ENCODE data around the gene NPAS3. TPM values are rescaled to one million over a fixed set of nuclear protein-coding genes. Genes with fewer than 3 reads are reported as not detected.
A peak's percentile ranks its signal among the peaks of the same experiment; 100 is the strongest.

NPAS3 gene
- polyA plus RNA-seq, 4 donors = 0.30 to 0.81 (median 0.62) TPM; not detected in 1

- DNase-seq = no peak
- Histone ChIP-seq H3K9me3 (ENCODE audit: control insufficient read depth in 2 of 2, insufficient read depth in 1 of 2, low read depth in 1 of 2, low read length in 1 of 2) (peaks cover 0 to 7% of the 10 kb centered on the region in 2 donors), H3K36me3 (ENCODE audit: control insufficient read depth in 3 of 3, insufficient read depth in 2 of 3, low read depth in 1 of 3, low read length in 3 of 3) (no peaks in the 10 kb centered on the region), H3K4me1 (ENCODE audit: control insufficient read depth in 3 of 3, insufficient read depth in 2 of 3, low read depth in 1 of 3, low read length in 2 of 3) (no peaks in the 10 kb centered on the region), H3K27ac (ENCODE audit: low read depth in 1 of 3, low read length in 2 of 3) (no peak overlapping the region), H3K4me3 (ENCODE audit: low read depth in 1 of 3, low read length in 3 of 3) (no peak overlapping the region), H3K27me3 (ENCODE audit: control insufficient read depth in 3 of 3, insufficient read depth in 3 of 3, low read length in 3 of 3) (no peaks in the 10 kb centered on the region)
- no peak for FAIRE-seq
- WGBS, 3 donors = 28 to 56% (median 42%) methylated on average over 4 of the region's 4 CpGs
These were observed 803.5 kb downstream of the NPAS3 start for GRCh38 chr14:33742166-33742565.

GRCh38 chr14:33745163-33745562 is 806.5 kb downstream of the NPAS3 start:
- Histone ChIP-seq H3K4me1 (ENCODE audit: control insufficient read depth in 3 of 3, insufficient read depth in 2 of 3, low read depth in 1 of 3, low read length in 2 of 3) (no peaks in the 10 kb centered on the region), H3K27ac (ENCODE audit: low read depth in 1 of 3, low read length in 2 of 3) (no peak overlapping the region), H3K9me3 (ENCODE audit: control insufficient read depth in 2 of 2, insufficient read depth in 1 of 2, low read depth in 1 of 2, low read length in 1 of 2) (peaks cover 0 to 7% of the 10 kb centered on the region in 2 donors), H3K4me3 (ENCODE audit: low read depth in 1 of 3, low read length in 3 of 3) (no peak overlapping the region), H3K27me3 (ENCODE audit: control insufficient read depth in 3 of 3, insufficient read depth in 3 of 3, low read length in 3 of 3) (no peaks in the 10 kb centered on the region), H3K36me3 (ENCODE audit: control insufficient read depth in 3 of 3, insufficient read depth in 2 of 3, low read depth in 1 of 3, low read length in 3 of 3) (no peaks in the 10 kb centered on the region)
- FAIRE-seq (no peak), DNase-seq (peak; percentile 6 to 17)
- 40 to 66% (median 52%) methylated on average over 6 of the region's 6 CpGs for WGBS, 3 donors

GRCh38 chr14:33747749-33748148 is 809.1 kb downstream of the NPAS3 start:
- no peaks in the 10 kb centered on the region for H3K4me1 ChIP-seq (ENCODE audit: control insufficient read depth in 3 of 3, insufficient read depth in 2 of 3, low read depth in 1 of 3, low read length in 2 of 3)
- WGBS, 3 donors = 48 to 78% (median 65%) methylated on average over 1 of the region's 1 CpG
- no peak overlapping the region for H3K27ac ChIP-seq (ENCODE audit: low read depth in 1 of 3, low read length in 2 of 3)
- no peak overlapping the region for H3K4me3 ChIP-seq (ENCODE audit: low read depth in 1 of 3, low read length in 3 of 3)
- DNase-seq (no peak), FAIRE-seq (no peak)
- H3K27me3 ChIP-seq (ENCODE audit: control insufficient read depth in 3 of 3, insufficient read depth in 3 of 3, low read length in 3 of 3) = no peaks in the 10 kb centered on the region
- peaks cover 0 to 7% of the 10 kb centered on the region in 2 donors for H3K9me3 ChIP-seq (ENCODE audit: control insufficient read depth in 2 of 2, insufficient read depth in 1 of 2, low read depth in 1 of 2, low read length in 1 of 2)
- no peaks in the 10 kb centered on the region for H3K36me3 ChIP-seq (ENCODE audit: control insufficient read depth in 3 of 3, insufficient read depth in 2 of 3, low read depth in 1 of 3, low read length in 3 of 3)

GRCh38 chr14:33754261-33754660 is 815.6 kb downstream of the NPAS3 start:
- Histone ChIP-seq H3K4me3 (ENCODE audit: low read depth in 1 of 3, low read length in 3 of 3) (no peak overlapping the region), H3K9me3 (ENCODE audit: control insufficient read depth in 2 of 2, insufficient read depth in 1 of 2, low read depth in 1 of 2, low read length in 1 of 2) (no peaks in the 10 kb centered on the region), H3K36me3 (ENCODE audit: control insufficient read depth in 3 of 3, insufficient read depth in 2 of 3, low read depth in 1 of 3, low read length in 3 of 3) (no peaks in the 10 kb centered on the region), H3K27me3 (ENCODE audit: control insufficient read depth in 3 of 3, insufficient read depth in 3 of 3, low read length in 3 of 3) (no peaks in the 10 kb centered on the region), H3K4me1 (ENCODE audit: control insufficient read depth in 3 of 3, insufficient read depth in 2 of 3, low read depth in 1 of 3, low read length in 2 of 3) (no peaks in the 10 kb centered on the region), H3K27ac (ENCODE audit: low read depth in 1 of 3, low read length in 2 of 3) (no peak overlapping the region)
- WGBS, 3 donors = 80 to 85% (median 82%) methylated on average over 4 of the region's 4 CpGs
- no peak for DNase-seq
- no peak for FAIRE-seq

GRCh38 chr14:33755358-33755757 is 816.7 kb downstream of the NPAS3 start:
- H3K36me3 ChIP-seq (ENCODE audit: control insufficient read depth in 3 of 3, insufficient read depth in 2 of 3, low read depth in 1 of 3, low read length in 3 of 3) = no peaks in the 10 kb centered on the region
- H3K9me3 ChIP-seq (ENCODE audit: control insufficient read depth in 2 of 2, insufficient read depth in 1 of 2, low read depth in 1 of 2, low read length in 1 of 2) = no peaks in the 10 kb centered on the region
- no peaks in the 10 kb centered on the region for H3K27me3 ChIP-seq (ENCODE audit: control insufficient read depth in 3 of 3, insufficient read depth in 3 of 3, low read length in 3 of 3)
- H3K4me3 ChIP-seq (ENCODE audit: low read depth in 1 of 3, low read length in 3 of 3) = no peak overlapping the region
- no peaks in the 10 kb centered on the region for H3K4me1 ChIP-seq (ENCODE audit: control insufficient read depth in 3 of 3, insufficient read depth in 2 of 3, low read depth in 1 of 3, low read length in 2 of 3)
- FAIRE-seq (no peak), DNase-seq (no peak)
- 77 to 87% (median 85%) methylated on average over 5 of the region's 5 CpGs for WGBS, 3 donors
- H3K27ac ChIP-seq (ENCODE audit: low read depth in 1 of 3, low read length in 2 of 3) = no peak overlapping the region

- Histone ChIP-seq H3K27me3 (ENCODE audit: control insufficient read depth in 3 of 3, insufficient read depth in 3 of 3, low read length in 3 of 3) (no peaks in the 10 kb centered on the region), H3K27ac (ENCODE audit: low read depth in 1 of 3, low read length in 2 of 3) (no peak overlapping the region), H3K36me3 (ENCODE audit: control insufficient read depth in 3 of 3, insufficient read depth in 2 of 3, low read depth in 1 of 3, low read length in 3 of 3) (no peaks in the 10 kb centered on the region), H3K9me3 (ENCODE audit: control insufficient read depth in 2 of 2, insufficient read depth in 1 of 2, low read depth in 1 of 2, low read length in 1 of 2) (no peaks in the 10 kb centered on the region), H3K4me1 (ENCODE audit: control insufficient read depth in 3 of 3, insufficient read depth in 2 of 3, low read depth in 1 of 3, low read length in 2 of 3) (no peaks in the 10 kb centered on the region), H3K4me3 (ENCODE audit: low read depth in 1 of 3, low read length in 3 of 3) (no peak overlapping the region)
- FAIRE-seq (no peak), DNase-seq (no peak)
- WGBS, 3 donors = 35 to 92% (median 81%) methylated on average over 1 of the region's 1 CpG
These were observed 818.2 kb downstream of the NPAS3 start for GRCh38 chr14:33756833-33757232.

- H3K4me3 ChIP-seq (ENCODE audit: low read depth in 1 of 3, low read length in 3 of 3) = no peak overlapping the region
- no peaks in the 10 kb centered on the region for H3K27me3 ChIP-seq (ENCODE audit: control insufficient read depth in 3 of 3, insufficient read depth in 3 of 3, low read length in 3 of 3)
- no peaks in the 10 kb centered on the region for H3K36me3 ChIP-seq (ENCODE audit: control insufficient read depth in 3 of 3, insufficient read depth in 2 of 3, low read depth in 1 of 3, low read length in 3 of 3)
- DNase-seq (no peak), FAIRE-seq (no peak)
- no peaks in the 10 kb centered on the region for H3K9me3 ChIP-seq (ENCODE audit: control insufficient read depth in 2 of 2, insufficient read depth in 1 of 2, low read depth in 1 of 2, low read length in 1 of 2)
- H3K27ac ChIP-seq (ENCODE audit: low read depth in 1 of 3, low read length in 2 of 3) = no peak overlapping the region
- no peaks in the 10 kb centered on the region for H3K4me1 ChIP-seq (ENCODE audit: control insufficient read depth in 3 of 3, insufficient read depth in 2 of 3, low read depth in 1 of 3, low read length in 2 of 3)
These were observed 819.9 kb downstream of the NPAS3 start for GRCh38 chr14:33758547-33758946.

- H3K27me3 ChIP-seq (ENCODE audit: control insufficient read depth in 3 of 3, insufficient read depth in 3 of 3, low read length in 3 of 3) = no peaks in the 10 kb centered on the region
- no peak for FAIRE-seq
- no peaks in the 10 kb centered on the region for H3K36me3 ChIP-seq (ENCODE audit: control insufficient read depth in 3 of 3, insufficient read depth in 2 of 3, low read depth in 1 of 3, low read length in 3 of 3)
- H3K4me3 ChIP-seq (ENCODE audit: low read depth in 1 of 3, low read length in 3 of 3) = no peak overlapping the region
- 37 to 49% (median 43%) methylated on average over 4 of the region's 4 CpGs for WGBS, 3 donors
- H3K4me1 ChIP-seq (ENCODE audit: control insufficient read depth in 3 of 3, insufficient read depth in 2 of 3, low read depth in 1 of 3, low read length in 2 of 3) = no peaks in the 10 kb centered on the region
- no peaks in the 10 kb centered on the region for H3K9me3 ChIP-seq (ENCODE audit: control insufficient read depth in 2 of 2, insufficient read depth in 1 of 2, low read depth in 1 of 2, low read length in 1 of 2)
- no peak for DNase-seq
- no peak overlapping the region for H3K27ac ChIP-seq (ENCODE audit: low read depth in 1 of 3, low read length in 2 of 3)
These were observed 823.6 kb downstream of the NPAS3 start for GRCh38 chr14:33762161-33762851.
